Omental fat pad (tissue), 4 donors: ENCODE results near the gene MIA. TPM values are rescaled to one million over a fixed set of nuclear protein-coding genes. Genes with fewer than 3 reads are reported as not detected.
"Not testable (repeated sequence)": the region's sequence is repeated elsewhere in the genome, so short reads cannot be mapped to it uniquely, and the experiment has no call there.

Experiments
- ATAC-seq: fragments of 150-250 bp; one replicate; pipeline ENCODE4 v1.9.1; 2016; ENCODE audit warnings: mild to moderate bottlenecking, moderate library complexity; ENCODE audit not compliant: low FRiP score
- DNase-seq: peaks from one replicate; pipeline ENCODE4 v3.0.0-alpha.2; 2019; ENCODE audit warnings: low spot score
- total RNA-seq, 4 donors: library from RNA; depleted of rRNA; stranded (reverse); fragments of >200 nt; gene quantifications; one replicate each; pipeline ENCODE4 v1.1.0, GENCODE V29; 2016
- TF ChIP-seq, protein P1 (sequence below), 3 donors: fragments of 450-650 bp; IDR thresholded peaks; one replicate each; pipeline ENCODE4 v1.5.1; 2016 to 2017; ENCODE audit warnings: antibody characterized with exemption in 3 of 3, mild to moderate bottlenecking in 3 of 3, moderate library complexity in 2 of 3

MIA gene
- total RNA-seq, 4 donors from 2014 or later = not detected

DNA sequence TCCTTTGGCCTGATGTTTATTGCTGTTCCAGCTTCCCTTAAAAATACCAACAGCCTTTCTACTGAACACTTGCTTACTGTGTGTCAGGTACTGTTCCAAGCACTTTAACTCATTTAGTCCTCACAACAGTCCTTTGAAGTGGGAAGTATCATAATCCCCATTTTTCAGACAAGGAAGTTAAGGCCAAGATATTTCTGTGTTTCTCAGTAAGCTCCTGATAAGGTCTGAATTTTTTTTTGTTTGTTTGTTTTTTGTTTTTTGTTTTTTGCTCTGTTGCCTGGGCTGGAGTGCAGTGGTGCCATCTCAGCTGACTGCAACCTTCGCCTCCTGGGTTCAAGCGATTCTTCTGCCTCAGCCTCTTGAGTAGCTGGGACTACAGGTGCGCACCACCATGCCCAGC lies 16.8 kb upstream of the MIA start:
- TF ChIP-seq, protein P1, sequence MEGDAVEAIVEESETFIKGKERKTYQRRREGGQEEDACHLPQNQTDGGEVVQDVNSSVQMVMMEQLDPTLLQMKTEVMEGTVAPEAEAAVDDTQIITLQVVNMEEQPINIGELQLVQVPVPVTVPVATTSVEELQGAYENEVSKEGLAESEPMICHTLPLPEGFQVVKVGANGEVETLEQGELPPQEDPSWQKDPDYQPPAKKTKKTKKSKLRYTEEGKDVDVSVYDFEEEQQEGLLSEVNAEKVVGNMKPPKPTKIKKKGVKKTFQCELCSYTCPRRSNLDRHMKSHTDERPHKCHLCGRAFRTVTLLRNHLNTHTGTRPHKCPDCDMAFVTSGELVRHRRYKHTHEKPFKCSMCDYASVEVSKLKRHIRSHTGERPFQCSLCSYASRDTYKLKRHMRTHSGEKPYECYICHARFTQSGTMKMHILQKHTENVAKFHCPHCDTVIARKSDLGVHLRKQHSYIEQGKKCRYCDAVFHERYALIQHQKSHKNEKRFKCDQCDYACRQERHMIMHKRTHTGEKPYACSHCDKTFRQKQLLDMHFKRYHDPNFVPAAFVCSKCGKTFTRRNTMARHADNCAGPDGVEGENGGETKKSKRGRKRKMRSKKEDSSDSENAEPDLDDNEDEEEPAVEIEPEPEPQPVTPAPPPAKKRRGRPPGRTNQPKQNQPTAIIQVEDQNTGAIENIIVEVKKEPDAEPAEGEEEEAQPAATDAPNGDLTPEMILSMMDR (IDR thresholded peaks at IDR 0.05) = no peak
- no peak for DNase-seq
- no peak for ATAC-seq

DNA sequence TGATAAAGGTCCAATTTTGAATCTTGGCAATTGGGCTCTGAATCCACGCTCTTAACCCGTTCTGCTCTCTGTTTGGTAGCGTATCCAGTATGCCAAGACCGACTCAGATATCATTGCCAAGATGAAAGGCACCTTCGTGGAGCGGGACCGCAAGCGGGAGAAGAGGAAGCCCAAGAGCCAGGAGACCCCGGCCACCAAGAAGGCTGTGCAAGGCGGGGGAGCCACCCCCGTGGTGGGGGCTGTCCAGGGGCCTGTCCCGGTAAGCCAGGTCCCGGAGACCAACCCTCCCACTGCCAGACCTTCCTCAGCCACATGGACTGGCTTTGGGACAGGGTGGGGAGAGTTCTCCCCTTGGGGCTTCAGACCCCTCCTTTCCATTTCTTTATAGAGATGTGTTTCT lies 16.0 kb upstream of the MIA start:
- ATAC-seq (no peak), DNase-seq (no peak)
- TF ChIP-seq, protein P1 (IDR thresholded peaks at IDR 0.05) = no peak

DNA sequence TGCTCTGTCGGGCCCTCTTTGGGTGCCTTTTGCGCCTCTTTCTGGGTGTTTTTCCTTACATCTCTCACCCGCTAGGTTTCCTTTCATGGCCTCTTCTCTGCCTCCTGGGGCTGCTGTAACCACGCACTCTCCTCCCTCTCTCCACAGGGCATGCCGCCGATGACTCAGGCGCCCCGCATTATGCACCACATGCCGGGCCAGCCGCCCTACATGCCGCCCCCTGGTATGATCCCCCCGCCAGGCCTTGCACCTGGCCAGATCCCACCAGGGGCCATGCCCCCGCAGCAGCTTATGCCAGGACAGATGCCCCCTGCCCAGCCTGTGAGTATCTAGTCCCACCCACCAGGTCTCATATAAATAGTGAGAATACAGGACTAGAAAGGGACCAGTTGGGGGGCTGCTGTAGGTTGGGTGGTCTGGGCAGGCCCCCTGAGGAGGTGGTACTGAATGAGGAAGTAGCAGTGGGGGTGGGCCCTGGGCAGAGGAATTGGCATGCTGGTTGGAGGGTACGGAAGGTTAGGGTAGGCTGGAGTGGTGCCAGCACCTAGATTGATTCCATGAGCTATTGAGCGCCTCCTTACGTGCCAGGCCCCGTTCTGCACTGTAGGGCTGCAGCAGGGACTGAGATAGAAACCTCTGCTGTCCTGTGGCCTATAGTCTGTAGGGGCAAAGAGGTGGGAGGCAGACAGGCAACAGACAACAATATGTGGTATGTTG lies 12.4 kb upstream of the MIA start:
- ATAC-seq (no peak), DNase-seq (no peak)

DNA sequence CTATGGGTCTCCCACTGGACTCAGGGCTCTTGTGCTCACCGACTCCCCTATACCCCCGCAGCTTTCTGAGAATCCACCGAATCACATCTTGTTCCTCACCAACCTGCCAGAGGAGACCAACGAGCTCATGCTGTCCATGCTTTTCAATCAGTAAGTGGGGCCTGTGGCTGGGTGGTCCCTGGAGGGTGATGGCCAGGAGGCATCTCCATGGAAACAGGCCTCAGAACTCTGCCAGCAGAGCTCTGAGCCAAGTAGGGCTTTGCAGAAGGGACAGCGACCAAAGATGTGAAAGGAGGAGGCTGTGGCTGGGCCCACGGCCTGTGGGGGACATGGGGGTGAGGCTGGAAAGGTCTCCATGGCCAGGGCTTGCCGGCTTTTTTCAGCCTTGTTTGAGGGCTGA lies 11.8 kb upstream of the MIA start:
- TF ChIP-seq, protein P1 (IDR thresholded peaks at IDR 0.05) = no peak
- no peak for DNase-seq
- no peak for ATAC-seq

More for the DNA sequence above, 12.4 kb upstream of the MIA start:
- TF ChIP-seq, protein P1 (IDR thresholded peaks at IDR 0.05) = no peak

DNA sequence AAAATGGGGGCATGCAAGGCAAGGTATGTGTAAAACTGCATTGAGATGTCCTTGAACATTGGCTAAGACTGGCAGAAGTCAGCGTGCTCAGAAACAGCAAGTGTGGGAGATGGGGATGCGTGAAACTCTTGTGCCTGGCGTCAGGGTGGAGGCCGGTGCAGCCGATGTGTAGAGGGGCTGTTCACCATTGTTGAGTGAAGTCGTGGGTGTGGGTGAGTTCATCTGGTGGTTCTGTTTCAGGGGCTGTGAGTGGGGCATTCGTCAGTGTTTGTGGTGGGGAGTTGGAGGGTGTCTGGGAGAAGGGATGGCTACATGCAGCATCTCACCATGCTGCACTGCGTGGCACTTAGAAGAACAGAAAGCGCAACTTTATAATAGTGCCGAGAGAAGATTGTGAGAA lies 11.4 kb upstream of the MIA start:
- TF ChIP-seq, protein P1 (IDR thresholded peaks at IDR 0.05) = no peak
- ATAC-seq (no peak), DNase-seq (no peak)

DNA sequence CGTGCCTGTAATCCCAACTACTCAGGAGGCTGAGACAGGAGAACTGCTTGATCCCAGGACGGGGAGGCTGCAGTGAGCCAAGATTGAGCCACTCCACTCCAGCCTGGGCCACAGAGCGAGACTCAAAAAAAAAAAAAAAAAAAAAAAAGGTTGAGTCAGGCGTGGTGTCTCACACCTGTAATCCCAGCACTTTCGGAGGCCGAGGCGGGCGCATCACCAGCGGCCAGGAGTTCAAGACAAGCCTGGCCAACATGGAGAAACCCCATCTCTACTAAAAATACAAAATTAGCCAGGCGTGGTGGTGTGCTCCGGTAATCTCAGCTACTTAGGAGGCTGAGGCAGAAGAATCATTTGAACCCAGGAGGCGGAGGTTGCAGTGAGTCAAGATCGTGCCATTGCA lies 8.9 kb upstream of the MIA start:
- ATAC-seq, DNase-seq: not testable (repeated sequence)

DNA sequence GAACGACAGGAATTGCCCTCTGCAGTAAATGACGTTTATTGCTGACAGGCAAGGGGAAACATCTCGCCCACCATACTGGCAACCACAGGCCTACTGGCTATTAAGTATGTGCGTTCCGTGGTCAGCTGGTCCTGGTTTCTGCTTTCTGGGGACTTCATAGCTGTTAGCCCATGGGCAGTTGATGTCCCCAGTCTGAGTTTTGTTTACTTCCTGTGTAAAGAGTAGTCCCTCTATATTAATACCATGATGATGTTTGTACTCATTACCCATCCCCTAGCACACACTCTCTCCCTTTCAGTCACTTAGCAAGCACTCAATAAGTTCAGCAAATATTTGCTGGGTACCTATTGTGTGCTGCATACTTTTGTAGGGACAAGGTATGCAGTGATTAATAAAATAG lies 6.5 kb upstream of the MIA start:
- TF ChIP-seq, protein P1 (IDR thresholded peaks at IDR 0.05) = no peak
- ATAC-seq (no peak), DNase-seq (no peak)

DNA sequence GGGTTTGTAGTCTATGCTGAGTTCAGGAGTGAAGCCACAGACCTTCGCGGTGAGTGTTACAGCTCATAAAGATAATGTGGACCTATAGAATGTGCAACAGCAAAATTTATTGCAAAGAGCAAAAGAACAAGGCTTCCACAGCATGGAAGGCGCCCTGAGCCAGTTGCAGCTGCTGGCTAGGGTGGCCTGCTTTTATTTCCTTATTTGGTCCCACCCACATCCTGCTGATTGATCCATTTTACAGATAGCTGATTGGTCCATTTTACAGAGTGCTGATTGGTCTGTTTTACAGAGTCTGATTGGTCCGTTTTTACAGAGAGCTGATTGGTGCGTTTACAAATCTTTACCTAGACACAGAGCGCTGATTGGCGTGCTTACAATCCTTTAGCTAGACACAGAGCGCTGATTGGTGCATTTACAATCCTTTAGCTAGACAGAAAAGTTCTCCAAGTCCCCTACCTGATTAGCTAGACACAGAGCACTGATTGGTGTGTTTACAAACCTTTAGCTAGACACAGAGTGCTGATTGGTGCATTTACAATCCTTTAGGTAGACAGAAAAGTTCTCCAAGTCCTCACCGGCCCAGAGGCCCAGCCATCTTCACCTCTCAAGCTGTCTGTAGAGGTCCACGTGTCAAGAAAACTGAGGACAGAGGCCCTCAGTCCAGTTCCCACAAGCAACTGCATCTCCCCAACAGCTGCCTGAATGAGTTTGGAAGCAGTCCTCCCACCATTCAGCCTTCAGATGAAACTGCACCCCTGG lies 4.0 kb upstream of the MIA start:
- ATAC-seq, DNase-seq: not testable (repeated sequence)
